Embryonic facial prominence (tissue), 1 donor: ENCODE data around the gene WDR45B.
"Not testable (repeated sequence)": the region's sequence is repeated elsewhere in the genome, so short reads cannot be mapped to it uniquely, and the experiment has no call there.

Experiments used
- DNase-seq: peaks from one replicate; pipeline ENCODE4 v3.0.0-alpha.2; 2016; ENCODE audit errors: extremely low spot score

Gene WDR45B

GRCh38 chr17:82582709-82583108, 65.5 kb downstream of the WDR45B start:
- DNase-seq, result no peak

- no peak for DNase-seq
Measured at GRCh38 chr17:82582213-82582612, 66.0 kb downstream of the WDR45B start.

- not testable (repeated sequence) for DNase-seq
Measured at GRCh38 chr17:82579969-82580368, 68.3 kb downstream of the WDR45B start.

GRCh38 chr17:82577300-82577699, 70.9 kb downstream of the WDR45B start:
- DNase-seq, result no peak

GRCh38 chr17:82575581-82576221, 72.5 kb downstream of the WDR45B start:
- not testable (repeated sequence) for DNase-seq

GRCh38 chr17:82574041-82574440, 74.2 kb downstream of the WDR45B start:
- no peak for DNase-seq

GRCh38 chr17:82571855-82572254, 76.4 kb downstream of the WDR45B start:
- no peak for DNase-seq

- DNase-seq, result no peak
Measured at GRCh38 chr17:82570277-82570676, 78.0 kb downstream of the WDR45B start.

- DNase-seq, result no peak
Measured at GRCh38 chr17:82569621-82570020, 78.6 kb downstream of the WDR45B start.

- no peak for DNase-seq
Measured at GRCh38 chr17:82568997-82569393, 79.2 kb downstream of the WDR45B start.

- no peak for DNase-seq
Measured at GRCh38 chr17:82567286-82567685, 81.0 kb downstream of the WDR45B start.

GRCh38 chr17:82566129-82566960, 81.9 kb downstream of the WDR45B start:
- no peak for DNase-seq

GRCh38 chr17:82565551-82565950, 82.7 kb downstream of the WDR45B start:
- no peak for DNase-seq
